ENCODE measurements around the gene QPCTL. TPM values are rescaled to one million over a fixed set of nuclear protein-coding genes. Genes with fewer than 3 reads are reported as not detected.

Gene QPCTL
- total and polyA plus RNA-seq, 9 of the 15 experiments (the other 6 are each of a cell fraction or from before 2014, with no cell fraction given) = 0.99 to 31.3 (median 12.7) TPM

- TF ChIP-seq ZMIZ1 (IDR thresholded peaks at IDR 0.05; ENCODE audit: low read depth in 2 of 2, low read length in 2 of 2) = peak in 1 of 2 experiments; percentile 73; a peak in 1 of 4 replicates
- no peak for TF ChIP-seq NFATC3 (IDR thresholded peaks at IDR 0.05)
- no peak for TF ChIP-seq TRIM28 (IDR thresholded peaks at IDR 0.05)
- no peak for TF ChIP-seq TCF15 (CRISPR knock-in tag; IDR thresholded peaks at IDR 0.05)
- no peak for TF ChIP-seq JUNB (CRISPR knock-in tag; conservative IDR thresholded peaks at IDR 0.05)
- no peak for TF ChIP-seq ZNF551 (CRISPR knock-in tag; IDR thresholded peaks at IDR 0.05)
- TF ChIP-seq TCF7L2 (IDR thresholded peaks at IDR 0.05; ENCODE audit: low read depth, low read length) = no peak
- peak; percentile 88 for TF ChIP-seq C11orf30 (IDR thresholded peaks at IDR 0.05; ENCODE audit: low read depth)
- no peak for TF ChIP-seq CUX1 (CRISPR knock-in tag; IDR thresholded peaks at IDR 0.05)
- TF ChIP-seq SRSF3 (IDR thresholded peaks at IDR 0.05; ENCODE audit: insufficient read depth, low read length) = no peak
- no peak for TF ChIP-seq ESRRB (CRISPR knock-in tag; IDR thresholded peaks at IDR 0.05; ENCODE audit: borderline replicate concordance)
- no peak for TF ChIP-seq ZNF197 (CRISPR knock-in tag; IDR thresholded peaks at IDR 0.05; ENCODE audit: low read depth)
- no peak for TF ChIP-seq IRF1 (CRISPR knock-in tag; IDR thresholded peaks at IDR 0.05; ENCODE audit: borderline replicate concordance)
- no peak for TF ChIP-seq MTF1 (CRISPR knock-in tag; IDR thresholded peaks at IDR 0.05; ENCODE audit: borderline replicate concordance)
- peak; percentile 41 to 42; a peak in 2 of 4 replicates for TF ChIP-seq MLLT1 (IDR thresholded peaks at IDR 0.05)
- TF ChIP-seq NBN (IDR thresholded peaks at IDR 0.05; ENCODE audit: low read depth) = peak; percentile 77
These were observed 815 bp upstream of the QPCTL start, which contains the start of gene SNRPD2 (continued) for GRCh38 chr19:45691516-45692186.

All from K562 (cell line).